IgD-negative memory B cell (primary cell): ENCODE measurements around the gene PPP1R3C. TPM values are rescaled to one million over a fixed set of nuclear protein-coding genes. Genes with fewer than 3 reads are reported as not detected.
A peak's percentile ranks its signal among the peaks of the same experiment; 100 is the strongest.

ENCODE experiments used
- H3K27ac Mint-ChIP-seq, 3 donors: one replicate each; pipeline ENCODE4 v1.8.0; 2020 to 2022; ENCODE audit warnings: mild to moderate bottlenecking in 3 of 3, mixed read lengths in 3 of 3, moderate library complexity in 1 of 3
- H3K27me3 Mint-ChIP-seq: one replicate; pipeline ENCODE4 v1.8.0; 2021; ENCODE audit warnings: mixed read lengths
- H3K36me3 Mint-ChIP-seq: one replicate; pipeline ENCODE4 v1.8.0; 2020; ENCODE audit warnings: mild to moderate bottlenecking, mixed read lengths
- H3K4me1 Mint-ChIP-seq, 3 donors: one replicate each; pipeline ENCODE4 v1.8.0; 2020 to 2022; ENCODE audit warnings: mixed read lengths in 3 of 3, mild to moderate bottlenecking in 1 of 3
- H3K4me3 Mint-ChIP-seq, 4 donors: one replicate each; pipeline ENCODE4 v1.8.0; 2020 to 2022; ENCODE audit warnings: mild to moderate bottlenecking in 4 of 4, mixed read lengths in 4 of 4, moderate library complexity in 3 of 4
- H3K9me3 Mint-ChIP-seq, 3 donors: one replicate each; pipeline ENCODE4 v1.8.0; 2020 to 2021; ENCODE audit warnings: mixed read lengths in 3 of 3, mild to moderate bottlenecking in 1 of 3
- polyA plus RNA-seq: library from polyadenylated mRNA; unstranded; fragments of 300-500 nt; fragmentation: Illumina TruSeq; gene quantifications from one replicate; pipeline ENCODE4 v1.2.3, GENCODE V29; 2021

PPP1R3C gene
- polyA plus RNA-seq, 1 donor from 2014 or later = not detected

- H3K4me1 Mint-ChIP-seq = peaks cover 0 to 9% (median 4%) of the 10 kb centered on the region in 3 donors
- H3K27ac Mint-ChIP-seq = no peak overlapping the region
- peaks cover 10% of the 10 kb centered on the region for H3K27me3 Mint-ChIP-seq
- no peak overlapping the region for H3K4me3 Mint-ChIP-seq
- H3K9me3 Mint-ChIP-seq = peaks cover 0 to 2% (median 0%) of the 10 kb centered on the region in 3 donors
- H3K36me3 Mint-ChIP-seq = no peaks in the 10 kb centered on the region
These were observed 4.0 kb upstream of the PPP1R3C start for GRCh38 chr10:91636892-91637291.

GRCh38 chr10:91635401-91636400, 2.8 kb upstream of the PPP1R3C start:
- H3K27me3 Mint-ChIP-seq = peaks cover 17% of the 10 kb centered on the region
- H3K27ac Mint-ChIP-seq = no peak overlapping the region
- H3K4me3 Mint-ChIP-seq = peak overlapping the region in 1 of 4 donors; percentile 53
- no peaks in the 10 kb centered on the region for H3K36me3 Mint-ChIP-seq
- H3K4me1 Mint-ChIP-seq = peaks cover 0 to 9% (median 4%) of the 10 kb centered on the region in 3 donors
- peaks cover 0 to 2% (median 0%) of the 10 kb centered on the region in 3 donors for H3K9me3 Mint-ChIP-seq

GRCh38 chr10:91634898-91635297, 2.0 kb upstream of the PPP1R3C start:
- Mint-ChIP-seq H3K4me3 (no peak overlapping the region), H3K27me3 (peaks cover 18% of the 10 kb centered on the region), H3K27ac (no peak overlapping the region), H3K4me1 (peaks cover 0 to 9% (median 4%) of the 10 kb centered on the region in 3 donors), H3K9me3 (peaks cover 0 to 2% (median 0%) of the 10 kb centered on the region in 3 donors), H3K36me3 (no peaks in the 10 kb centered on the region)

- no peak overlapping the region for H3K4me3 Mint-ChIP-seq
- H3K9me3 Mint-ChIP-seq = no peaks in the 10 kb centered on the region
- peaks cover 20% of the 10 kb centered on the region for H3K27me3 Mint-ChIP-seq
- peaks cover 2% of the 10 kb centered on the region for H3K36me3 Mint-ChIP-seq
- H3K4me1 Mint-ChIP-seq = peaks cover 0 to 9% (median 4%) of the 10 kb centered on the region in 3 donors
- H3K27ac Mint-ChIP-seq = no peak overlapping the region
These were observed 1.4 kb upstream of the PPP1R3C start for GRCh38 chr10:91634246-91634645.

- Mint-ChIP-seq H3K36me3 (peaks cover 2% of the 10 kb centered on the region), H3K27ac (no peak overlapping the region), H3K4me1 (peaks cover 0 to 9% (median 4%) of the 10 kb centered on the region in 3 donors), H3K4me3 (no peak overlapping the region), H3K9me3 (no peaks in the 10 kb centered on the region), H3K27me3 (peaks cover 16% of the 10 kb centered on the region)
These were observed 2.2 kb downstream of the PPP1R3C start for GRCh38 chr10:91630625-91631024.

- Mint-ChIP-seq H3K27me3 (peaks cover 16% of the 10 kb centered on the region), H3K4me1 (peaks cover 0 to 7% (median 4%) of the 10 kb centered on the region in 3 donors), H3K36me3 (peaks cover 2% of the 10 kb centered on the region), H3K9me3 (no peaks in the 10 kb centered on the region), H3K27ac (no peak overlapping the region), H3K4me3 (no peak overlapping the region)
These were observed 2.9 kb downstream of the PPP1R3C start for GRCh38 chr10:91629715-91630549.

- H3K4me1 Mint-ChIP-seq = peaks cover 0 to 5% (median 3%) of the 10 kb centered on the region in 3 donors
These were observed 4.5 kb downstream of the PPP1R3C start for GRCh38 chr10:91628383-91628782.

GRCh38 chr10:91627344-91628102, 5.3 kb downstream of the PPP1R3C start:
- Mint-ChIP-seq H3K27me3 (peaks cover 10% of the 10 kb centered on the region), H3K4me3 (no peak overlapping the region), H3K4me1 (peaks cover 0 to 1% (median 0%) of the 10 kb centered on the region in 3 donors), H3K27ac (no peak overlapping the region), H3K9me3 (peaks cover 4 to 9% (median 6%) of the 10 kb centered on the region in 3 donors), H3K36me3 (peaks cover 2% of the 10 kb centered on the region)

More at GRCh38 chr10:91628383-91628782, 4.5 kb downstream of the PPP1R3C start:
- Mint-ChIP-seq H3K27ac (no peak overlapping the region), H3K9me3 (peaks cover 0 to 3% (median 3%) of the 10 kb centered on the region in 3 donors), H3K27me3 (peaks cover 12% of the 10 kb centered on the region), H3K36me3 (peaks cover 2% of the 10 kb centered on the region), H3K4me3 (no peak overlapping the region)

GRCh38 chr10:91626936-91627335, 5.9 kb downstream of the PPP1R3C start:
- Mint-ChIP-seq H3K9me3 (peaks cover 4 to 12% (median 6%) of the 10 kb centered on the region in 3 donors), H3K36me3 (peaks cover 2% of the 10 kb centered on the region), H3K27me3 (peaks cover 10% of the 10 kb centered on the region), H3K4me3 (no peak overlapping the region), H3K27ac (no peak overlapping the region), H3K4me1 (no peaks in the 10 kb centered on the region)

- H3K36me3 Mint-ChIP-seq = peaks cover 2% of the 10 kb centered on the region
- peaks cover 4% of the 10 kb centered on the region for H3K27me3 Mint-ChIP-seq
- H3K9me3 Mint-ChIP-seq = peaks cover 4 to 12% (median 6%) of the 10 kb centered on the region in 3 donors
- no peak overlapping the region for H3K4me3 Mint-ChIP-seq
- H3K27ac Mint-ChIP-seq = no peak overlapping the region
- no peaks in the 10 kb centered on the region for H3K4me1 Mint-ChIP-seq
These were observed 8.2 kb downstream of the PPP1R3C start for GRCh38 chr10:91624633-91625032.

GRCh38 chr10:91622601-91623000, 10.3 kb downstream of the PPP1R3C start:
- Mint-ChIP-seq H3K9me3 (peaks cover 4 to 12% (median 6%) of the 10 kb centered on the region in 3 donors), H3K27me3 (peaks cover 4% of the 10 kb centered on the region), H3K27ac (no peak overlapping the region), H3K36me3 (no peaks in the 10 kb centered on the region), H3K4me3 (no peak overlapping the region), H3K4me1 (no peaks in the 10 kb centered on the region)

GRCh38 chr10:91621483-91622113, 11.3 kb downstream of the PPP1R3C start:
- H3K9me3 Mint-ChIP-seq = peaks cover 4 to 12% (median 6%) of the 10 kb centered on the region in 3 donors
- H3K4me3 Mint-ChIP-seq = peak overlapping the region in 1 of 4 donors; percentile 44
- H3K27me3 Mint-ChIP-seq = peaks cover 6% of the 10 kb centered on the region

GRCh38 chr10:91617072-91617609, 15.7 kb downstream of the PPP1R3C start:
- Mint-ChIP-seq H3K36me3 (no peaks in the 10 kb centered on the region), H3K27me3 (peaks cover 9% of the 10 kb centered on the region)

More at GRCh38 chr10:91621483-91622113, 11.3 kb downstream of the PPP1R3C start:
- H3K36me3 Mint-ChIP-seq = no peaks in the 10 kb centered on the region
- H3K4me1 Mint-ChIP-seq = no peaks in the 10 kb centered on the region
- H3K27ac Mint-ChIP-seq = no peak overlapping the region

More at GRCh38 chr10:91617072-91617609, 15.7 kb downstream of the PPP1R3C start:
- Mint-ChIP-seq H3K27ac (no peak overlapping the region), H3K9me3 (no peaks in the 10 kb centered on the region), H3K4me1 (no peaks in the 10 kb centered on the region), H3K4me3 (no peak overlapping the region)
